B cell (primary cell): ENCODE data around the gene RHOBTB3.

Source experiments
- CTCF ChIP-seq: fragments of 200-600 bp; IDR thresholded peaks from one replicate; pipeline ENCODE4 v1.8.0; 2022; ENCODE audit warnings: antibody characterized with exemption, mild to moderate bottlenecking
- EZH2 ChIP-seq: IDR thresholded peaks from 2 replicates; pipeline ENCODE4 v1.6.1; 2012; ENCODE audit warnings: borderline replicate concordance, low read depth, mild to moderate bottlenecking, moderate library complexity, low read length; ENCODE audit not compliant: insufficient read depth, poor library complexity, severe bottlenecking

GRCh38 chr5:95845391-95845790, 114.3 kb downstream of the RHOBTB3 start:
- no peak for TF ChIP-seq CTCF
- no peak for TF ChIP-seq EZH2
